ENCODE measurements around the gene STUB1. TPM values are rescaled to one million over a fixed set of nuclear protein-coding genes. Genes with fewer than 3 reads are reported as not detected.

STUB1 gene
- total and polyA plus RNA-seq, 8 donors: 43.5 to 307 (median 156) TPM

GRCh38 chr16:638034-638543 lies 42.1 kb upstream of the STUB1 start:
- intact Hi-C loops (cut with DNase I; ENCODE audit: low total_unique reads): no loop called here
- H3K4me3 ChIP-seq: no peak overlapping the region
- TF ChIP-seq CTCF (IDR thresholded peaks at IDR 0.05) (no peak), POLR2AphosphoS5 (IDR thresholded peaks at IDR 0.05) (no peak), EP300 (IDR thresholded peaks at IDR 0.05) (no peak), POLR2A (IDR thresholded peaks at IDR 0.05) (no peak)

GRCh38 chr16:638836-639235 lies 41.4 kb upstream of the STUB1 start:
- DNase-seq: no peak

More at GRCh38 chr16:638034-638543, 42.1 kb upstream of the STUB1 start:
- Histone ChIP-seq H3K4me1 (peaks cover 27 to 54% (median 48%) of the 10 kb centered on the region in 4 donors), H3K27ac (peak overlapping the region; percentile 73 to 99 (median 97)), H3K36me3 (peaks cover 5 to 16% (median 16%) of the 10 kb centered on the region in 4 donors), H3K9me3 (no peaks in the 10 kb centered on the region), H3K27me3 (no peaks in the 10 kb centered on the region)
- WGBS, 5 donors: 79 to 84% (median 82%) methylated on average over 8 to 15 of the region's 15 CpGs
- DNase-seq: no peak

GRCh38 chr16:640614-641013 lies 39.6 kb upstream of the STUB1 start:
- no peak for DNase-seq
- 72 to 87% (median 84%) methylated on average over 4 to 5 of the region's 5 CpGs for WGBS, 5 donors
- peak overlapping the region; percentile 65 to 84 (median 74) for H3K4me3 ChIP-seq

More at GRCh38 chr16:638836-639235, 41.4 kb upstream of the STUB1 start:
- H3K27ac ChIP-seq: peak overlapping the region in 2 of 5 donors; percentile 97
- peaks cover 31 to 61% (median 56%) of the 10 kb centered on the region in 4 donors for H3K4me1 ChIP-seq
- H3K4me3 ChIP-seq: no peak overlapping the region
- no peaks in the 10 kb centered on the region for H3K27me3 ChIP-seq
- H3K36me3 ChIP-seq: peaks cover 1 to 8% (median 8%) of the 10 kb centered on the region in 4 donors
- no peaks in the 10 kb centered on the region for H3K9me3 ChIP-seq
- intact Hi-C loops (cut with DNase I; ENCODE audit: low total_unique reads): no loop called here
- TF ChIP-seq POLR2AphosphoS5 (IDR thresholded peaks at IDR 0.05): no peak
- TF ChIP-seq EP300 (IDR thresholded peaks at IDR 0.05): no peak
- TF ChIP-seq CTCF (IDR thresholded peaks at IDR 0.05): no peak
- no peak for TF ChIP-seq POLR2A (IDR thresholded peaks at IDR 0.05)
- WGBS, 5 donors: 73 to 87% (median 82%) methylated on average over 8 to 9 of the region's 9 CpGs

More at GRCh38 chr16:640614-641013, 39.6 kb upstream of the STUB1 start:
- TF ChIP-seq POLR2A (IDR thresholded peaks at IDR 0.05) (no peak), POLR2AphosphoS5 (IDR thresholded peaks at IDR 0.05) (no peak), CTCF (IDR thresholded peaks at IDR 0.05) (no peak), EP300 (IDR thresholded peaks at IDR 0.05) (no peak)
- H3K36me3 ChIP-seq: no peaks in the 10 kb centered on the region
- peak overlapping the region; percentile 85 to 96 (median 92) for H3K27ac ChIP-seq
- peaks cover 29 to 64% (median 56%) of the 10 kb centered on the region in 4 donors for H3K4me1 ChIP-seq
- H3K27me3 ChIP-seq: no peaks in the 10 kb centered on the region
- H3K9me3 ChIP-seq: no peaks in the 10 kb centered on the region
- intact Hi-C loops (cut with DNase I; ENCODE audit: low total_unique reads): no loop called here

Measured in stomach (tissue), 9 donors.